Endometrium (tissue), 2 donors: Measurements from ENCODE around the gene BSND.

Experiments
- FAIRE-seq: peaks from 2 replicates; lab custom pipeline; 2012; peaks lifted over from hg19 to GRCh38; lab: Jason Lieb, UNC
- donor health status: control.
- donor health status: control.

The BSND gene

DNA sequence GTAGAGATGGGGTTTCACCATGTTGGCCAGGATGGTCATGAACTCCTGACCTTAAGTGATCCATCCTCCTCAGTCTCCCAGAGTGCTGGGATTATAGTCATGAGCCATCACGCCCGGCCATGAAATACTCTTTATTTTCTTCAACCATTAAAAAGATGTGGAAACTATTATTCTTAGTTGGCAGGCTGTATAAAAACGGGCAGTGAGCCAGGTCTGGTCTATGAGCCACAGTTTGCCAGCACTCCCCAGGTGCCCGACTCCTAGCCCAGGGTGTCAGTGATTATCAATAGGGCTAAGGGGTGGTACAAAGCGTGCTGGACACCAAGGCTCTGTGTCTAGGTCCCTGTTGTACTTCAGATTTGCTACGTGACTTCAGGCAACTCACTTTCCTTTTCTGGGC is 22.0 kb upstream of the BSND start:
- no peak for FAIRE-seq

DNA sequence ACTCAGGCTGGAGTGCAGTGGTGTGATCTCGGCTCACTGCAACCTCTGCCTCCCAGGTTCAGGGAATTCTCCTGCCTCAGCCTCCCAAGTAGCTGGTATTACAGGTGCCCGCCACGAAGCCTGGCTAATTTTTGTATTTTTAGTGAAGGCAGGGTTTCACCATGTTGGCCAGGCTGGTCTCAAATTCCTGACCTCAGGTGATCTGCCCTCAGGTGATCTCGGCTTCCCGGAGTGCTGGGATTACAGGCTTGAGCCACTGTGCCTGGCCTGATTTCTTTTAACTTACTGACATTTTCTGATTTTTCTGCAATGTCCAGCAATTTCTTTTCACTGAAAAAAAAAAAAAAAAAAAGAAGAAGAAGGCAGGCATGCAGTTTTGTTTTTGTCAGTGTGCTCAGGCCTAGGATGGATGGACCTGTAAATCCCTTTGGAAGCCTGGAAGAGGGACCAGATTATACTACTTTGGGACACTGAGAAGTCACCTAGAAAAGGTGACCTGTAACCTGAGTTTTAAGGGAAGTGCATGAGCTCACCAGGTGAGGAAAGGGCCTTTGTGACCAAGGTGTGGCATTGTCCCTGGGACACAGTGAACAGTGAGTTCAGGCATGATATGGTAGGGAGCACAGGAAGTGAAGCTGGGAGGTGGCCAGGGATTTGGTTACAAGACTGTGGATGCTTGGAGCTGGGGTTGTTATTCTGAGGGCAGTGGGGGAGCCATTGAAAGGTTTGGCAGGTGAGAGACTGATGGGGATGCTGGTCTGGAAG is 21.0 kb upstream of the BSND start:
- no peak for FAIRE-seq

DNA sequence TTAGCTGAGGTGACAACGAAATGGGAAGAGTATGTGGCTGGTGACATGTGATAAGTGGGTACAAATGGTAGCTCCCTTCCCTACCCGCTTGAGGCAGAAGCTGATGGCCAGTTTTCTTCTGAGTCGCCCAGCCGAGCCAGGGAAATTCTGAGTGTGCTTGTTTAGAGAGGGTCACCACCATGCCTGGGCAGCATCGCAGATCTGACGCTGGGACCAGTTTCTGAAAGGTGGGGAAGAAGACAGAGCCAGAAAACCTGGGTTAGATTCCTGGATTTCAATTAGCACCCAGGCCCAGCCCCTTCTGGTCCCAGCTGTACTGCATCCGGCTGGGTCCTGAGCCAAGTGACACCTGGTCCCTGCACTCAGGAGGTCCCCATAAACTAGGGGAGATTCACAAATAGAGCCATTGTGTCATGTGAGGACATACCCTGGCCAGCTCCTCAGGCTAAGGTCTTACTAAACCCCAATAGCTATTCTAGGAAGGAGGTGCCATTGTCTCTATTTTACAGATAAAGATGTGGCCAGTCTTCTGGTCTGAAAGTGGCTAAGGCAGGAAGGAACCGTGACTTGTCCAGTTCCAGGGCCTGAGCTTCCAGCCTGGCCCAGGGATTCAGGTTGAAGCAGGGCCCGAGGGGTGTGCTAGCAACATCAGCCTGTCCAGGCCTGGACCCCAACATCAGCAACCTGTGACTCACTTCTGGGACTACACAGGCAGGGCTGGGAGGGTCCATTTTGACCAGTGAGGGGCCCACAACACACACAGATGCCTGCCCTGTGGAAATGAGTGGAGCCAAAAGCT is 20.0 kb upstream of the BSND start:
- FAIRE-seq, result no peak

DNA sequence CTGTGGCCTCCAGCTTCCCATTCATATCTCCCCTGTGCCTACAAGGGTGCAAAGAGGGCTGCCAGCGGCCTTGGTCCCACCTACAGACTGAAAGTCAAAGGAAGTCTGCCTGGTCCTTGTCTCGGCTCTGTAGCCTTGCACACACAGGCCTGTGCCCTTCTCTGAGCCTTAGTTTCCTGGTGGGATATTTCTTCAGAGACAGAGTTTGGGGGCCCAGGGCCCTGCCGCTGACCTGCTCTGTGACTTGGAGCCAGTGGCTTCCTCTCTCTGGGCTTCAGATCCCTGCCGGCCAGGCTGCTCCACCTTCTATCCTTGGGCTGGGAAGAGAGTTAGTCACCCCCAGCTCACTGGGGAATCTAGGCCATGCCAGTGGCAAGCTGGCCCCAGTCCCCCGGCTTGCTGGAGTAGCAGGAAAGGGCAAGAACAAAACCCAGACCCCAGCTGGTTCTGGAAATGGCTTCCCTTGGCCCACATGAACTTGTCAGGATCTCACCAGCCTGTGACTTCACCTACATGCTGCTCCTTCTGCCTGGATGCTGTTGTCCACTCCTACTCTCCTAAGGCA is 19.3 kb upstream of the BSND start:
- no peak for FAIRE-seq

DNA sequence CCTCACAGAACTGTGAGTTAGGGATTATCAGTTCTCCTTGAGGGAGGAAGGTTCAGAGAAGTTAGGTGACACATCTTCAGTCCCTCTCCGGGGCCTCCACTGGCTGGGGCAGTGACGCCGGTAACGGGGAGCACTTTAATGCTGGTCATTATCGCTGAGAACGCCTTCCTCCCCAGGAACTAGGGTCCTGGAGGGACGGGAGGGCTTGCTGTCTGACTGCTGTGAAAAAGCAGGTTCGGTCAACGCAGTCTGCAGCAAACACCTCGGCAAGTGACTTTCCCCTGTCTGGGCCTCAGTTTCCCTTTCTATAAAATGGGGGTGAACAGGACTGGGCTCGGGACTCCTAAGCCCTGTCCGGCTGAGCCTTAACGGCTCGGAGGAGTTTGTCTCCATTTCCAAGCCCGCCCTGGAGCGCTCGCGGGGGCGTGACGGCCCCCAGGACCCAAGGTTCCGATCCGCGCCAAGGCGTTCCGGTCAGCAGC is 18.6 kb upstream of the BSND start:
- FAIRE-seq, result no peak

DNA sequence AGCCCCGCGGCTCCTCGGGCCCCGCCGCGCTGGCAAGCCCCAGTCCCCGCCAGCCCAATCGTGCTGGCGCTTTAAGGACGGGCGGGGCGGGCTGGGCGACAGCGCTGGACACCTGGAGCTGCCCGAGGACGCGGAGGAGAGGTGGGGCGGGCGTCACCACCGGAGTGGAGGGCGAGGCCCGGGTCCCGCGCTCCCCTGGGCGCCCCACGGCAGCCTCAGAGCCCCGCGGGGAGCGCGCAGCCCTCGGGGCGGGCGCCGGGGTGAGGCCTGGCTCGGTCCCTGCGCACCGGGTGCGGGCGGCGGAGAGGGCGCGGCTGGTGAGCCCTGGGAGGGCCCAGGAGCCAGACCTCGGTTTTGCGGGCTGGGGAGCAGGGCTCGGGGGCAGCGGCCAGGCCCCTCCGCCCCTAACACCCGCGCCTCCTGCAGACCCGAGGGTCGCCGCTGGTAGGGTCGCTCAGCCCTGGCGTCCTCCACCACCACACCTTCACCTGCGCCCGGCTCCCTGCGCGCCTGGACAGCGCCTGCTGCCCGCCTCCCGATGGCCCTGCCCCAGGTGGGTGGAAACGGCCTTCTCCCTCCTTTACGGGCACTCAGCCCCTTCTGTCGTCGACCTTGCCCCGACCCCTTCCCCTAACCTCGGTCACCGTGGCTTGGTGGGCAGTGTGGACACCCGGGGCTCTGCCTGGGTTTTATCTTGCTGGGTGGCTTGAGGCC is 18.0 kb upstream of the BSND start, which contains the start of gene TMEM61:
Gene TMEM61, plus strand, starts transcription at position 101 of the 714 bp plus-strand sequence. Its CDS starts 438 bp downstream, at position 539.
- FAIRE-seq, result no peak

DNA sequence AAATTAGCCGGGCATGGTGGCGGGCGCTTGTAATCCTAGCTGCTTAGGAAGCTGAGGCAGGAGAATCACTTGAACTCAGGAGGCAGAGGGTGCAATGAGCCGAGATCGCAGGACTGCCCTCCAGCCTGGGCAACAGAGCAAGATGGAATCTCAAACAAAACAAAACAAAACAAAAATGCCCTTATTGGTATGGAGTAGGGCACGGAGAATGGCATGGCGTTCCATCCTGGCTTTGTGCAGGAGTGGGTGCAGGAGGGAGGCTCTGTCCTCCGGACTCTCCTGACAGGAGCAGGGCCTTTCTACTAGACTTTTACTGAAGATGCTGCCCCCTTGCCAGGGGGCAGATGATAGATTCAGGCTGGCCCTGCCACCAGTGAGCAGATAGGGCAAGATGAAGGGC is 17.3 kb upstream of the BSND start:
- no peak for FAIRE-seq

DNA sequence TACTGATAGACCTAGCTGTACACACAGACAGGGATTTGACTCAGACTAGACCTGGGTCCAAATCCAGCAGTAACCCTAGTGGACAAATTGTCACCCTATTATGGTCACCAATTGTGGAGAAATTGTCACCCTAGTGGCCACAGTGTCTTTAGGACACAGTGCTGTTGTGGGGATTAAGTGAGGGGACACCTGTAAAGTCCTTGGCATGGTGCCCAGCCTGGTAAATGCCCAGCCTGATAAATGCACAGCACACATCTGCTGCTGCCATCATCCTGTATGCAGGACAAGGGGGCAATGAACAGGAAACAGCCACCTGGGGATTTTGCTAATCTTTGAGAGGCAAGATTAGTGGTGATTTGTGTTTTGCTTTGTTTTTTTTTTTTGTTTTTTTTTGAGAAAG is 16.0 kb upstream of the BSND start:
- FAIRE-seq, result no peak

DNA sequence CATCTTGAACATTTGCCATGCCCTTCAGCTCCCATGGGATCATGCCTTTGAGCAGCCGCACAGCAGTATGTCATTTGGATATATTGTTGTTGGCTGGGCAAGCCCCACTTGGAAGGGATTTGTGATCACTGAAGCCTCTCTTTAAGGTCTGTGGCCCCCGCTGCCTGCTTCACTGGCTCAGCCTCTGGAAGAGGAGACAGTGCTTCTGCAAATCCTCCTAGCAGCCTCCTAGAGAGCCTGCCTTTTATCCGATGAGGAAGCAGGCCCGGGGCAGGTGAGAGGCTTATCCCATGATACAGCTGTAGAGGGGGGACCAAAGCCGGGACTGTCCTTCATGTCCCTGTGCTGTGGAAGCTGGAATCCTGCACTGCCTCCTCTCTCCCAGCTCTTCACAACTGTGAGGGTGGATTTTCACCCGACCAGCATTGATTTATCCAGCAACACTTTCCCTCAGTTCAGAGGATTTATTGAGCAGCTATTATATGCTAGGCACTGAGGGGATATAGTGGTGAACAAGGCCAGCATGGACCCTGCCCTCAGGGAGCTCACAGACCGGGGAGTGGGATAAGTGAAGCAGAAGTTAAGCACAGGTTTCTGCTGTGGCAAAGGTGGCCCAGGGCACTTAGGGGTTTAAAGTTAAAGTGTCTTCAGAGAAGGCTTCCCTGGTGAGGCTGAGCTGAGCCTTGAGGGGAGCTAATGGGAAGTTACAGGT is 14.4 kb upstream of the BSND start:
- FAIRE-seq, result no peak

DNA sequence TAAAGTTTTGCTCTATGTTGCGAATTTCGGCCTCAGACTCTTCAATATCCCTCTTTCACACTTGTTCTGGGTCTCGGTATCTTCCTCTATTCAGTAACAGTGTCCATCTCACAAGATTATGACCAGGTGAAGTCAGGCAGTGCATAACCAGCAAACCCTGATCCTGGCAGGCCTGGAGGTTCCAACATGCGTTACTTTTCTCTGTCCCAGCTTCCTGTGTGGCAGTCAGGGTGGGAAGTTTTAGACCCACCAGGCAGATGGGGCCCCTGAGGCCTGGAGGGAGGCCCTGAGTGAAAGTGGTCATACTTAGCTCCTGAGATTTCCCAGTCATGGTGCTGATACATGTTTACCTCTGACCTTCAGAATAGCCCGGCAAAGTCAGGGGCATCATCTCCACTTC is 13.2 kb upstream of the BSND start:
- no peak for FAIRE-seq

DNA sequence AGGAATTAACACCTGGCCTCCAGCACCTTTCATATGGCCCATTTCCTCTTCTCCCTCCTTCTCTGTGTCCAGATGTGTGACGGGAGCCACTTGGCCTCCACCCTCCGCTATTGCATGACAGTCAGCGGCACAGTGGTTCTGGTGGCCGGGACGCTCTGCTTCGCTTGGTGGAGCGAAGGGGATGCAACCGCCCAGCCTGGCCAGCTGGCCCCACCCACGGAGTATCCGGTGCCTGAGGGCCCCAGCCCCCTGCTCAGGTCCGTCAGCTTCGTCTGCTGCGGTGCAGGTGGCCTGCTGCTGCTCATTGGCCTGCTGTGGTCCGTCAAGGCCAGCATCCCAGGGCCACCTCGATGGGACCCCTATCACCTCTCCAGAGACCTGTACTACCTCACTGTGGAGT is 12.7 kb upstream of the BSND start:
- no peak for FAIRE-seq

DNA sequence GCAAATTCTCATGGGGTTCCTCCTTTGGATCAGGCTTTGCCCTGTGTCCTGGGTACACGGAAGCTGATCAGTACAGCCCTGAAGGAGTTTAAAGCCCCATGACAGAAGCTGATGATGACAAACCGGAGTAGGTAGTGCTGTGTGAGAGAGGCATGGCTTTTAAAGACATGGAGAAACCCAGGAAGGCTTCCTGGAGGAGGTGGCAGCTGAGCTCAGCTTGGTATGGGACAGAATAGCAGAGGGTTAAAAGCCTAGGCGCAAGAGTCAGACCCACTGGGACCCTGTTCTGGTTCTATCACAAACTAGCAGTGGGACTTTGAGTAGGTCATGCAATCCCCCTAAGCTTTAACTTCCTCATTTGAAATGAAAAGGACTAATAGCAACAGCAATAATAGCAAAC is 12.2 kb upstream of the BSND start:
- no peak for FAIRE-seq

DNA sequence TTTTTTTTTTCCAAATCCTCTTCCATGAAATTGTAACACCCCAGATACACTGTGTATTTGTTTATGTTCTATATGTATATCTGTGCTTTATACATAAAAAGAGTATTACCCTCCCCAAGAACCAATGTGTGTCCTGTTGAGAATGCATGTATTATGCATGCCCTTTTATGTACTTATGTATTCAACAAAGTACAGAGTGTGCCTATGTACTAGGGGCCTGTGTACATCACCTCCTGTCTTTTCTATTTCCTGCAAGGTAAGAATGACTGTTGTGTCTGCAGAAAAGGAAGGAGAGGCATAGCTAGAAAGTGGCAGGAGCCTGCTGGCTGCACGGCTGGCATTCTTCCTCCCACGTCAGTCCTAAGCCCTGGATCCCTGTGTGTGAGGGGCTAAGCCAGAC is 11.3 kb upstream of the BSND start:
- FAIRE-seq, result no peak

DNA sequence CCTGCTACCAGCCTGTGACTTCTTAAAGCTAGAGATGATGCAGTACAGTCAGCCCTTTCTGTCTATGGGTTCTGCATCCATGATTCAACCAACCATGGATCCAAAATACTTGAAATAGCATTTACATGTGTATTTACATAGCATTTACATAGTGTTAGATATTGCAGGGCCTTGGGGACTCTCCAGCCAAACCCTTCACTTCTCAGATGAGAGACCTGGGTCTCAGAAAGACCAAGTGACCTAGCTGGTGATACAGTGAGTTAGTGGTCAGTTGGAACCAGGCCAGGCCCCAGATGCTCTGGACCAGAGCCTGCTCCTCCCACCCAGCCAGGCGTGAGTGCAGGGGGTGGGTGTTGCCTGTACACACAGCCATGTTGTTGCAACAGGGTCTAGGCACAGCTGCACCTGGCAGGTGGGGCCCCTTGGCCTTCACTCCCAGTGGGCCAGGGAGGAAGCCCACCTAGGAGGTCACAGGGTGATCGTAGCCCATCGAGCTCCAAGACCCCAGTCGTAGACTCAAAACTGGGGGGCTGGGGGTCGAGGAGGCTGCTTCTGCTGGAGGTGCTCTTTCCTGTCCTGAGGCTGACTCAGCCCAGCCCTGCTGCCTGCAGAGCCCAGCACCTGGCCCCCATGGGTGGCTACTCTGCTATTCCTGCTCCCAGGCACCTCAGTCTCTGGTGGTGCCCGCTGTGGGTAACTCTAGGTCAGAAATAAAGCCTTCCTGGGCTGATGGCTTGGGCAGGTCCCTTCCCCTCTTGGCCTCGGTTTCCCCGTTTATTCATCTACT is 10.6 kb upstream of the BSND start:
- FAIRE-seq, result no peak

DNA sequence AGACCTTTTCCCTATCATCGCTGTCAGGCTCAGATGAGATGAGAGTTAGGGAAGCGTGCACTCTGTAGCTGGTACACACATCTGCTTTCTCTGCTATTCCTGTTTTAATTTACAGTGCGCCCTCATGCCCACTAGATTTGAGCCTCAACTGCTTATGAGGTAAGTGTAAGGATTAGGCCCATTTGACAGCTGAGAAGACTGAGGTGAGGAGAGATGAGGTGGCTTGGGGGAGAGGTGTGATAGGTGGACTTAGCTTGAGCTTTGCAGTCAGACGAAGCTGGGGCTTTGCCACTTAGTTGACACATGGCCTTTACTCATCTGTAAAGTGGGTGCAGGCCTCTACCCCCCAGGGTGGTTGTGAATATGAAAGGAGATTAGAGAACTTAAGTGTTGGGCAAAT is 9.8 kb upstream of the BSND start:
- FAIRE-seq, result no peak

DNA sequence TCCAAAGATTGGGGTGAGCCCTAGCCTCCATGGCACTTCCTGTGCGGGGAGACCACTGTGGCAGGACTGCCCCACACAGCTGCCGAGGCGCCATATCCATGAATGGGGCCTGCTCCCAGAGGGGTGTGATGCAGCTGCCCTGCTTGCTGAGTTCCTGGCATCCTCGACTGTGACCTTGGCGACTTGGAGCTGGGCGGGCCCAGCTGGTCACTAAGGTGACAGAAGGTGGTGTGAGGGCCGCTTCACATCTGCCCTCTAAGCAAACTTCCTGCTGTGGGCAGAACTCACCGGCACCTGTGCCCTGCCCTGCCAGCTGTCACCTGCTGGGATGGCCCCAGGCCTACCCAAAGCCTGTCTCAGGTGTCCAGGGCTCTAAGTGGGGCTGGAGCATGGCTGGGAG is 9.3 kb upstream of the BSND start:
- FAIRE-seq, result no peak

DNA sequence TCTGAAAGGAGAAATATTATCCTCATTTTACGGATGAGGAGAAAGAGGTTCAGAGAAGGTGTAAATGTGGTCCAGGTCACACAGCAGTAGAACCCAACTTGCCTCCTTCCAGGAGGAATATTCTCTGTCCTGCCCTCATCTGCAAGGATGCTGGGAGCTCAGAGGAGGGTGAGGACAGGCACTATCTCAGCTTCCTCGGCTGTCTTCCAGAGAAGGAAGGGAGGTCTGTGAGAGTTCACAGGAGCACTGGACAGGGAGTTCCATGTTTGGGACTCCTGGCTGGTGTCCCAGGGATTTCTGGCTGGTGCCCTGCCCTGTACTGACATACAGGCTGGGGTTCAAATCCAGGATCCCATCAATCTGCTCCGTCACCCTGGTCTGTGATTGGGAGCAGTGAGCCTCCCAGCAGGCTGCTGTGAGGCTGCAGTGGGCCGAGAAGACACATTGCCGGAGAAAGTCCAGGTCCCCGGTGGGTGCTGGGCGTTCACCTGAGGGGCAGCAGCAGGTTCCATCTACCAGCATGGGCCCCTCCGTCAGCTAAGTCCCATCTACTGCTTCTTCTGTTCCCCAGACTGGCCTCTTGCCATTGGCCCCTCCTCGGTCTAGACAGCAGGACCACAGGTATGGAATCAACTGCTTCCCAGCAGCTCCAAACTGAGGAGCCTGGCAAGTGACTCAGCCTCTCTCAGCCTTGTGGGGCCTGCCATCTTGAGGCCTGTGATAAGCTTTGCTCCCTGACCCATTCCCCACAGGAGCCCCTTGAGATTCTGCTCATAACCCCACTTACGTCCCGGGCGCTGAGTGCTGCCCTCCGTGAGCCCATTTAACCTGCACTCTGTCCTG is 8.5 kb upstream of the BSND start:
- FAIRE-seq, result no peak

DNA sequence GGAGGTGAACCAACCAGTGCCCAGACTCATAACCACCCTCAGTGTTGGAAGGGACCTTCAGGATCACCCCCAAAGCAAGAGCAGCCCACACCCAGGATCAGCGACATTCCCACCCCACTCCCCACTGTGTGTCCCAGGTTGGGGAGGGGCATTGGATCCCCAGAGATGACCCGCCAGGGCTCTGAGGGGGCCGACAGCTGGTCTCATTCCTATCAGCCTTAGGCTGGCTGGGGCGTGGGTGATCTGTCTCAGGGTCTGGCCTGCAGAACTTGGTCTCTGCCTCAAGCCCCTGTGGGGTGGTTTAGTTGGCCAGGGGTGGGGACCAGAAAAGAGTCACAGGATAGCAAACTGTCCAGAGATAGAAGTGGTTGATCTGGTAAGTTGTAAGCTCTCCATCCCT is 7.8 kb upstream of the BSND start:
- FAIRE-seq, result no peak

DNA sequence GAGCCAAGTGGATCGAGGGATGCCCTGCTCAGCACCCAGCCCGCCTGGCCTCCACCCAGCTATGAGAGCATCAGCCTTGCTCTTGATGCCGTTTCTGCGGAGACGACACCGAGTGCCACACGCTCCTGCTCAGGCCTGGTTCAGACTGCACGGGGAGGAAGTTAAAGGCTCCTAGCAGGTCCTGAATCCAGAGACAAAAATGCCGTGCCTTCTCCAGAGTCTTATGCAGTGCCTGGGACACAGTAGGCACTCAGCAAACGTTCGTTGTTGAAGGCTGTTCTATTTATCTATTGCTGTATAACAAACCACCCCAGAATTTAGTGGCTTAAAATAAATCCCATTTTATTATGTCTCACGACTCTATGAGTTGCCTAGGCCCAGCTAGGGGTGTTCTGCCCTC is 6.8 kb upstream of the BSND start:
- FAIRE-seq, result no peak

DNA sequence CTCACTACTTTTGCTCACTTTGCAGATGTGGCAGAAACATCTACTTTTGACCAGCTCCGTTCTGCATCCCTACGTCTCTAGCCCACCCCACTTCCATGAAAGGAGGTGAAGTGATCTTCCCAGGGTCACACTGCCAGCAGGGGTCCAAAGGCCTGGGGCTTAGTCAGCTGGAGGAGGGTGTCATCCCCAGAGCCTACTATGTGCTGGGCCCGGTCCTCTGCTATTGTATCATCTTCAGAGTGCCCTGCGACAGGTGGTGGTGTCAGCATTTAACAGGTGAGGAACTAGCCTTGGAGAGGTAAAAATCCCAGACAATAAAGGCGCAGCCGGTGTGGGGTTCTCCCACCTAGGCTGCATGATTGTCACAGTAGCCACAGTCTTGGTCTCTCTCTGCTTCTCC is 5.6 kb upstream of the BSND start:
- FAIRE-seq, result no peak
